Measurements from ENCODE around the gene TNFSF15.

Gene TNFSF15

GRCh38 chr9:114791736-114792135 is 14.1 kb downstream of the TNFSF15 start:
- no peaks in the 10 kb centered on the region for H4K20me1 ChIP-seq (ENCODE audit: low read depth, low read length)
- no peaks in the 10 kb centered on the region for H3K36me3 ChIP-seq (ENCODE audit: low read length)
- no peak overlapping the region for H2AFZ ChIP-seq (ENCODE audit: low read depth, low read length, severe bottlenecking)
- no peak overlapping the region for H3K4me3 ChIP-seq (ENCODE audit: insufficient read depth, low read length, poor library complexity, severe bottlenecking)
- H3K27ac ChIP-seq (ENCODE audit: low read depth, low read length), result no peak overlapping the region
- H3K9ac ChIP-seq (ENCODE audit: low read length), result no peak overlapping the region
- H3K4me2 ChIP-seq (ENCODE audit: low read depth, low read length, poor library complexity, severe bottlenecking), result no peak overlapping the region
- H3F3A ChIP-seq (ENCODE audit: insufficient read depth), result no peaks in the 10 kb centered on the region
- no peaks in the 10 kb centered on the region for H3K9me3 ChIP-seq (ENCODE audit: insufficient read depth, low read length)
- TF ChIP-seq EZH2phosphoT487 (conservative IDR thresholded peaks at IDR 0.05; ENCODE audit: low read length) (no peak), CTCF (IDR thresholded peaks at IDR 0.05; ENCODE audit: insufficient read depth, low read length, poor library complexity, severe bottlenecking) (no peak)
- H3K9me2 ChIP-seq (replicated peaks; ENCODE audit: insufficient read depth, low read length), result no peaks in the 10 kb centered on the region
- H3K27me3 ChIP-seq (ENCODE audit: low read length), result no peaks in the 10 kb centered on the region
- H3K79me2 ChIP-seq (ENCODE audit: insufficient read depth, low read length), result no peaks in the 10 kb centered on the region

GRCh38 chr9:114791312-114791711 is 14.5 kb downstream of the TNFSF15 start:
- Histone ChIP-seq H3K4me2 (ENCODE audit: low read depth, low read length, poor library complexity, severe bottlenecking) (no peak overlapping the region), H3K9ac (ENCODE audit: low read length) (no peak overlapping the region), H3K79me2 (ENCODE audit: insufficient read depth, low read length) (no peaks in the 10 kb centered on the region), H3K9me3 (ENCODE audit: insufficient read depth, low read length) (no peaks in the 10 kb centered on the region), H2AFZ (ENCODE audit: low read depth, low read length, severe bottlenecking) (no peak overlapping the region), H3K9me2 (replicated peaks; ENCODE audit: insufficient read depth, low read length) (no peaks in the 10 kb centered on the region), H3K27ac (ENCODE audit: low read depth, low read length) (no peak overlapping the region), H3K27me3 (ENCODE audit: low read length) (no peaks in the 10 kb centered on the region), H3K4me3 (ENCODE audit: insufficient read depth, low read length, poor library complexity, severe bottlenecking) (no peak overlapping the region), H3F3A (ENCODE audit: insufficient read depth) (no peaks in the 10 kb centered on the region), H4K20me1 (ENCODE audit: low read depth, low read length) (no peaks in the 10 kb centered on the region), H3K36me3 (ENCODE audit: low read length) (no peaks in the 10 kb centered on the region)
- TF ChIP-seq CTCF (IDR thresholded peaks at IDR 0.05; ENCODE audit: insufficient read depth, low read length, poor library complexity, severe bottlenecking) (no peak), EZH2phosphoT487 (conservative IDR thresholded peaks at IDR 0.05; ENCODE audit: low read length) (no peak)

GRCh38 chr9:114790521-114790920 is 15.3 kb downstream of the TNFSF15 start:
- H3K36me3 ChIP-seq (ENCODE audit: low read length), result no peaks in the 10 kb centered on the region
- H3K27ac ChIP-seq (ENCODE audit: low read depth, low read length), result no peak overlapping the region

More at GRCh38 chr9:114790521-114790920, 15.3 kb downstream of the TNFSF15 start:
- H3K9ac ChIP-seq (ENCODE audit: low read length), result no peak overlapping the region
- no peaks in the 10 kb centered on the region for H3F3A ChIP-seq (ENCODE audit: insufficient read depth)
- H3K27me3 ChIP-seq (ENCODE audit: low read length), result no peaks in the 10 kb centered on the region
- H3K9me3 ChIP-seq (ENCODE audit: insufficient read depth, low read length), result no peaks in the 10 kb centered on the region
- TF ChIP-seq EZH2phosphoT487 (conservative IDR thresholded peaks at IDR 0.05; ENCODE audit: low read length) (no peak), CTCF (IDR thresholded peaks at IDR 0.05; ENCODE audit: insufficient read depth, low read length, poor library complexity, severe bottlenecking) (no peak)
- no peak overlapping the region for H3K4me2 ChIP-seq (ENCODE audit: low read depth, low read length, poor library complexity, severe bottlenecking)
- no peaks in the 10 kb centered on the region for H3K9me2 ChIP-seq (replicated peaks; ENCODE audit: insufficient read depth, low read length)
- H4K20me1 ChIP-seq (ENCODE audit: low read depth, low read length), result no peaks in the 10 kb centered on the region
- no peaks in the 10 kb centered on the region for H3K79me2 ChIP-seq (ENCODE audit: insufficient read depth, low read length)
- no peak overlapping the region for H2AFZ ChIP-seq (ENCODE audit: low read depth, low read length, severe bottlenecking)
- no peak overlapping the region for H3K4me3 ChIP-seq (ENCODE audit: insufficient read depth, low read length, poor library complexity, severe bottlenecking)
